ENCODE data around the gene TF.

Gene TF

DNA sequence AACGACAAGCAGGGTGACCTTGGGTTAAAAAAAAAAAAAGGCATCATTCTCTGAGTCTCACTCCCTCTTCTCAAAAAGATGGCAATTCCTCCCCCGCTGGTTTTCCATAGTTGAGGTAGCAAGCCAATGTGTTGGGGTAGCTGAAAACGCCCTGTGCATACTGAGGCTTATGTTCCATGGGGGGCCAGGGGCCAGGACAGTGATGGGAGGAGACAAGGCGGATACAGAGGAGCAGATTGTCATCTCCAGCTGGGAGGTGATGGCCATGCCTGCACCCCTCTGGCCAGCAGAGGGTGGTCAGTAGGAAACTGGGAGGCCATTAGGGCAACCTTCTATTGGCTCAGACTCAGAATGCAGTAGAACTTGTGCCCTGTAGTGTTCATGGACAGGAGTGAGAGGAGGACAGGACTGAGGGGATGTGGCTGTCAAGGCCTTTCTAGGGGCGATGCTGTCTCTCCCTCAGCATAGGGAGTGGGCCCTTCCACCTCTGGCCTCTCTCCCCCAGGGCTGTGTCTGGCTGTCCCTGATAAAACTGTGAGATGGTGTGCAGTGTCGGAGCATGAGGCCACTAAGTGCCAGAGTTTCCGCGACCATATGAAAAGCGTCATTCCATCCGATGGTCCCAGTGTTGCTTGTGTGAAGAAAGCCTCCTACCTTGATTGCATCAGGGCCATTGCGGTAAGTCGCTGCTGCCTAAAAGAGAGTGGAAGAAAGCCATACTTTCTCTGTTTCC is 1.9 kb downstream of the TF start:
- DNase-seq (ENCODE audit: low read depth) = no peak

DNA sequence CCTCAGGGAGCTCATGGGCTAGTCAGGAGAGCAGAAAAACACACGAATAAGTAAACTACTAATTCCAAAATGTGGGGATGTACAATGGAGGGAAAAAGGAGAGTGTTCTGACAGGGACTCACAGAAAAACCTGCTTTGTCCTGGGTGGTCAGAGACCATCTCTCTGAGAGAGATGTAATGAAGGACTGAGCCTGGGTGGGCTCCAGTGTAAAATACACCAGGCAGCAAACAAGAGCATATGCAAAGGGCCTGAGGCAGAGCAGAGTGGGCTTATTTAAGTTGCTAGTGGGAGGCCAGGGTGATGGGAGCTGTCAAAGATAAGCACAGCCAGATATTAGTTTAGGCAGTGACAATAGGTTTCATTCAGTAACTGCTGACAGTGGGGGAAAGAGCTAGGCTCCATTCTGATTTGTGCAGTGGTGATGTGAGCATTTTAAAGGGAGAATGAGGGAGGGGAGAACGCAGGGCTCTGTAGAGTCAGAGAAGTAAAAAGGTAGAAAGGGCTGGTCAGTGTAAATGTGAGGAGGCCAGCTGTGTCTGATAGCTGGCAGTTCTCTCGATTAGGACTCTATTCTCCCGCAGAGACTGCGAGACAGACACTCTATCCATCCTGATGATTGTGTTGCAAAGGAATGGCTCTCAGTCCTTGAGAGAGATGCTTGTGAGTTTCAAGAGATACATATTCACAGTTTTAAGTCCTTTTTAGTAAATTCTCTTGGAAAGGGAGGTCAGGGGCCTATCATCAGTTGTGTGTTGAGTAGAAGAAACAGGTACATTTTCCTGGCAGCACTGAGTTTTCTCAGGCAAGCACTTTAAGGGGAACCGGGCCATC is 3.5 kb downstream of the TF start:
- no peak for DNase-seq (ENCODE audit: low read depth)

DNA sequence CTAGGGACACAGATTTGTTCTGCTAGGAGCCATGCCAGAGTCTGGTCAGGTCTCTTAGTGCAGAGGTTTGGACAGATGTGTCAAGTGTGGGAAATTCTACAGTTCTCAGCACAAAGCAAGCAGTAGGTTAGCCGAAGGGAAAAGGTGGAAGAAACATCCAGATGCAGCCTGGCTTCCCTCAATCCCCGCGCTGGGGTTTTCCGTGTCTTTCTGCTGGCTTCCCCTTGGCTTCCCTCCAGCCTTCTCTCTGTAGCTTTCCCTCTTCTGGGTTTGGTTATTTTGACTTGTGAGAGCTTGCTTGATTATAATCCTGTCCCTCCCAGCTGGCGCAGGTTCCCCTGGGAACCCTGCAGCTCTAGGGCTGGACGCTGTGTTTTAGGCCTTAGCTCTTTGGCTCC is 4.1 kb downstream of the TF start:
- DNase-seq (ENCODE audit: low read depth) = no peak

DNA sequence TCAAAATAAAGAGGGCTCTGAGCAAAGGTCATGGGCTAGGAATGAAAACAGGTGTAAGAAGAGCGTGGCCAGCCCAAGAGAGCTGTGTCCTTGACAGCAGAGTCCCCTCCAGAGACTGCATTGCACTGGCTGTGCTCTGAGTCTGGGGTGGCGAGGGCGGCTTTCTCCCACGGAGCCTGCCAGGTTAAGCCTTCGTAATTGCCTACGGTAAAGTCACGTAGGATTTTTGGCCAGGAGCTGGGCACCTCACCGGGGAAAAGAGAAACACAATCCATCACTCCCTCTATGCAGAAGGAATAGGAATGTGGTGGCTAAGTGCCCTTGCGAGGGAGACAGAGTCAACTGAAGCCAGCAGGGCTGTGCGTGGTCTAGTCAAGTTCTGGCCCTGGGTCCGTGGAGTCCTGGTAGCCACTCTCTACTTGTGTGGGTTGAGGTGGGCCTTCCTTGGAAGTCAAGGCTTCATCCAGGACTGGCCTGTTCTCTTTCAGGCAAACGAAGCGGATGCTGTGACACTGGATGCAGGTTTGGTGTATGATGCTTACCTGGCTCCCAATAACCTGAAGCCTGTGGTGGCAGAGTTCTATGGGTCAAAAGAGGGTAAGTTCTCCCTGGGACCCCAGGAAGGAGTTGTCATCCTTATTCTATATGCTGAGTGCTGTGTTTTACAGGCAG is 7.0 kb downstream of the TF start:
- no peak for DNase-seq (ENCODE audit: low read depth)

DNA sequence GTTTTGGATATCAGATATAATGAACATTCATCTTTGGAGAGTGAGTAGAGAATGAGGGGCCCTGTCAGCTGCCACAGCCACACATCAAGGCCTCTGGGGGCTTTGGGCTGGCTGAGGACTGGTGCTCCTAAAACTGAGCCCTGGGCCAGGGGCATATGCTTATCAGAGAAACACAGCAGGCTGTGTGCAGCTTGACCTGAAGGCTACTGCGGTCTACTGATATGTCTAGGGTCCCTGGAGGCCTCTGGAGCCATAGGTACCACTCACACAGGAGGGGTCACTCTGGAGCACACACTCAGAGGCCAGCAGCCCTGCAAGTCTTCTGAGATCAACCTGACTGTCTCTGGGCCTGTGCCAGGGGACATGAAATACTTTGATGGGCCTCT is 7.6 kb downstream of the TF start:
- no peak for DNase-seq (ENCODE audit: low read depth)

DNA sequence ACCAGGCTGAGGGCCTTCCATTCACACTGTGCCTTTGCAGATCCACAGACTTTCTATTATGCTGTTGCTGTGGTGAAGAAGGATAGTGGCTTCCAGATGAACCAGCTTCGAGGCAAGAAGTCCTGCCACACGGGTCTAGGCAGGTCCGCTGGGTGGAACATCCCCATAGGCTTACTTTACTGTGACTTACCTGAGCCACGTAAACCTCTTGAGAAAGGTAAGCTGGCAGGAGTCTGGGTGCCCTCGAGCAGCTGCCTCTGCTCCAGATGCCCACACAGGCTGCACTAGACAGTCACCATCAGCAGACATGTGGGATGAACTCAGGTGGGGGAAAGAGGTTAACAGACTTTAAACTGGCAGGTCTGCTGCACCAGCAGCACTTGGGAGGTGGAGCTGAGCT is 8.3 kb downstream of the TF start:
- no peak for DNase-seq (ENCODE audit: low read depth)

DNA sequence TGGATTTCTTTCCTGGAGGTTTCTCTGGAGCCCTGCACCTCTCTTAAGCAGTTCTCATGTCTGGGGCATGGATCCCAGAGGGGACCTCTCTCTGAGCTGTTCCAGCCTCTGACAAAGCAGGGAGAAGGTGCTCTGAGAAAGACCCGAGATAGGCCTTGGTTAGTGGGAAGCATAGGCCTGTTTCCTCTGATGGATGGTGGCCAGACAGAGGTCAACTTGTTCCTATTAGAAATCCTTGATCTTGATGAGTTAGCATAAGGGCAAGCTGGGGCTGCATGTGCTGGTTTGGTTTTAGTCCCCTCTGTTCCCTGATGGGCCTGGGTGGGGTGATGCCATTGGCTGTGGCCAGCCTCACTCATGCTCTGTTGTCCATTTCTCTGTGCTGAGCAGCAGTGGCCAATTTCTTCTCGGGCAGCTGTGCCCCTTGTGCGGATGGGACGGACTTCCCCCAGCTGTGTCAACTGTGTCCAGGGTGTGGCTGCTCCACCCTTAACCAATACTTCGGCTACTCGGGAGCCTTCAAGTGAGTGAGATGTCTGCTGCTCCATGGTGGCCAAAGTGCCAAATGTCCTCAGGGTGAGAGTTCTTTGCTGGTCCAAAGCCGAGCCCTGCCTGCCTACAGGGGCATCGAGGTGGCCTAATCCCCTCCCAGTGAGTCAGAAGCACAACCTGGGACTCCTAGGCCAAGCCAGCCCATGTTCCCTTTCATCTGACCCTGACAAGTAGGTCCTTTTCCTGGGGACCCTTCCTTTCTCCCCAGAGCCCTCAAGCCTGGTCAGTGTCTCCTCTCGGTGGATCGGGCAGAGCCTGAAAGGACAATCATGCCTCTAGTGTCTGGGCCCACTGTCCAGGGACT is 9.0 kb downstream of the TF start:
- no peak for DNase-seq (ENCODE audit: low read depth)

DNA sequence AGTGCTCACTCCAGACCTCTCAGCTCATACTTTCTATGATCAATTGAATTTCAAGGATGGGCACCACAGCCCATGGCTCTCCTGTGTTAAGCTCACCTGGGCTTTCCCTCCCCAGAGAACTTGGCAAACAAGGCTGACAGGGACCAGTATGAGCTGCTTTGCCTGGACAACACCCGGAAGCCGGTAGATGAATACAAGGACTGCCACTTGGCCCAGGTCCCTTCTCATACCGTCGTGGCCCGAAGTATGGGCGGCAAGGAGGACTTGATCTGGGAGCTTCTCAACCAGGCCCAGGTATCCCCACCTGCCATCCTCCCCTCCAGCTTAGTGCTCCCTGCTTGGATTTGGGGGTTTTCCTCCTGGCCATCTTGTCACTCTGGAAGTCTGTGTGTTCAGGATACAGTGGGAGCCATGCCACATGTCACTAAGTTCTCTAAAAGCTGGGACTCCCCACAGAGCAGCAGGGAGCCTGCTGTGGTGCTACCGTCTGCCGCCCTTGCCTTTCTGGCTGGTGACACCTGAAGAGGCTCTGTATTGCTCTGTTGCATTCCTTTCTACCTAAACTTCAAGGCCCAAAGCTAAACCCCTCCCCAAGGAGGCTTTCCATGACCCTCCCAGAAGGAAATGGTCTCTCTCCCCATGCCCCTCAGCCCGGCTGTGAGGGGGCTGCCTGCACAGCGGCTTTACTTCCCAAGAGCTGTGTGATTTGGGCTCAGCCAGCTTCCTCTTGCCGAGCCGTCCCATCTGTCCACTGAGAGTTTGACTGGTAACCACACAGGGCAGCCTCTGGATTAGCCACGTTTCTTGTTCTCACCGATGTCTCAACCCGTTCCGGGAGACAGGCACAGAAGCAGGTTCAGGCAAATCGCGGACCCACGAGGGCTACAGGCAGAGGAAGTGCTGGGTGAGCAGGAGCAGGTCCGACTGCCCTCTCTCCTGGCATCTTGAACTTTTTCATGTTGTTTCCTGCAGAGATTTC is 10.8 kb downstream of the TF start:
- no peak for DNase-seq (ENCODE audit: low read depth)

DNA sequence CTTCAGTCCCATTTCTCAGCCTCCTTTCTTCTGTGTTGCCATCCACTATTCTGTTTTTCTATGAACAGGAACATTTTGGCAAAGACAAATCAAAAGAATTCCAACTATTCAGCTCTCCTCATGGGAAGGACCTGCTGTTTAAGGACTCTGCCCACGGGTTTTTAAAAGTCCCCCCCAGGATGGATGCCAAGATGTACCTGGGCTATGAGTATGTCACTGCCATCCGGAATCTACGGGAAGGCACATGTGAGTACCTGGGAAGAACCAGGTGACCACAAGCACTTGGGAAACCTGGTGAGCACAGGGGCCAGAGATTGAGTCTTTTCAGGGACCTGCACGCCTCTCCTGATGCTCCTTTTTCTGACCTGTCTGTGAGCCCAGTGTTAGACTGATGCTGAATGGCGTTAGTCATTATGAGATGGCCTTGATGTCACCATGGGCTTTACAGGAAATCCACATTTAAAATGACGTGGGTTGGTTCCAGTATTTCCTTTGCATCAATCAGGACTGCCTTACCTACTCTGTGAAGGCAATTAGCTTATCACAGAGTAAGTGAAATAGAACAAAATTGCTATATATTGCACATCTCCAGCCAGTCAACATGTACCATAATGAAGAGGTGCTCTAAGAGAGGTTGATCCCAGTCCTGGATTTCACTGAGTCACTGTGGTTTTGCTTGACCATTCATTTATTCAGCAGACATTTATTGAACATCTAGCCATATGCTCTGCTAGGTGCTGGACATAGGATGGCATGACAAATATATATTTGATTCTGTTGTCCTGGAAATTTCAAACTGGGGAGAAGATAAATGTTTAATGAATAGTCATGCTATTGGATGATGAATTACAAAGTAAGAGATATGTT is 11.7 kb downstream of the TF start:
- no peak for DNase-seq (ENCODE audit: low read depth)

DNA sequence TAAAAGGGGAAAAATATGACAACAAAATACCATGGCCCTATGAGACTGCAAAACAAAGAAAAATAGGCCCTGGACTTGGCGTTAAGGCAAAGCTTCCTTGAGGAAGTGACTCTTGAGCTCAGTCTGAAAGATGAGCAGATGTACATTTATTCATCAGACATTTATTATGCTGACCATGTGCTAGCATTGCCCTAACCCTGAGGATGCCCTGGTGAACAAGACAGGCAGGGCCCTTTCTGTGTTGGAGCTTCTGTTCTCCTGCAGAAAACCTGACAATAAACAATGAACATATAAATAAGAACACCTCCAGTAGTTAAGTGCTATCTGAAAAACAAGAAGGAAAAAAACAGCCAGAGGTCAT is 12.4 kb downstream of the TF start:
- DNase-seq (ENCODE audit: low read depth) = no peak

DNA sequence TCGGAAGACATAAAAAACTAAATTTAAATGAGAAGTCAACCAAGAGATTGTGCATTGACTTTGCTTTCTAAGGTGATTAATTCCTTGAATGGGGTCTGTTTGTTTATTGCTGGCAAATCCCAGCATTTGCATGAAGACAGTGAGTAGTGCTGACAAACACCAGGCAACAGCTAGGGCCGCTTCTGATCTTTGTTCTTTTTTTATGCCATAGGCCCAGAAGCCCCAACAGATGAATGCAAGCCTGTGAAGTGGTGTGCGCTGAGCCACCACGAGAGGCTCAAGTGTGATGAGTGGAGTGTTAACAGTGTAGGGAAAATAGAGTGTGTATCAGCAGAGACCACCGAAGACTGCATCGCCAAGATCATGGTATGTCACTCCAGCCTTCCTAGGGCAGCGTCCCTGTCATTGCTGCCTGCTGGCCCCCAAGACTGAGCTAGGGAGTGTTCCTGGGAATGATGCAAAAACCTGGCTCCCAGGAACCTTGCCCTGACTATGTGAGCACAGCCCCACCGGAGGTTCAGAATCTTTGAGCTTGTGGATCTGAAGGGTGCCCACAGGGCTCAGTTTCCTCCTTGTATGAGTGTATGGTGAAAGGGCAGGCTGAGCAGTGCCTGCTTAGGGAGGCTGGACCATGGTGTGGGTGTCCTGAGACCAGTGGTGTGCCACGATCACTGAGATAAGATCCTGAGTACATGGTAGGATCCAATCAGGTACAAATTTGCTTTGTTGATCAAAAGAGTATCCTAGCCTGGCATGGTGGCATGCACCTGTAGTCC is 13.0 kb downstream of the TF start:
- no peak for DNase-seq (ENCODE audit: low read depth)

DNA sequence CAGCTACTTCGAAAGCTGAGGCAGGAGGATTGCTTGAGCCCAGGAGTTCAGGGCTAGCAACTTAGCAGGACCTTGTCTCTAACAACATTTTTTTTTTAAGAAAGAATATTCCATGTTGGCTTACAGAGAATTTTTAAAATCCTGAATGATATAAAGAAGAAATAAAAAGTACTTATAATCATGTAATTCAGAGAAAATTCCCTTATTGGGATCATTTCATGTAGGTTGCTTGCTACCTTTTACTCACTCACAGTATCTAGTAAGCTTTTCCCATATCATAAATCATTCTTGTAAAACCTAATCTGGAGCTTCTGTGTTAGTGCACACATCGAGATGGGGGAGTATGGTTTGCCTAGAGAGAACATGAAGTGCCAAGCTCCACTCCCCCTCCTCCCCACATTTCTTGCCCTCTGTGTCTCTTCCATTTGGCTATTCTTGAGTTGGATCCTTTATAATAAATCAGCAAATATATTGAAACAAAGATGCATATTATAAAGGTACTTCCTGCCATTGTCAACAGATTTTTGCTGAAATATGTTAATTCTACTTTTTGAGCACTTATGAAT is 13.6 kb downstream of the TF start:
- no peak for DNase-seq (ENCODE audit: low read depth)

DNA sequence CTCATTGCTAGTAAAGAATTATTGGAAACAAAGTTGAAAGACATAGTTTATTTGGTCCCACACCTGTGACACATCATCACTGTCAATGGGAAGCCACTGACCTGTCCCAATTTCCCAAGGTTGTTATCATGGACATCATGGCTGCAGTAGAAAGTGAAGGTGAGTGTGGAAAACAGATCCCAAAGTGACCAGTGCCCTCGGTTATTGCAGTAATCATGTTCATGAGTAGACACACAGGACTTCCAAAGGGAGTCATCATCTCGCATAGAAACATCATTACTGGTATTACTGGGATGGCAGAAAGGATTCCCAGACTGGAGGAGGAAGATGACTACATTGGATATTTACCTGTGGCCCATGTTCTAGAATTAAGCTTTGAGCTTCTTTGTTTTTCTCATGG is 14.7 kb downstream of the TF start:
- DNase-seq (ENCODE audit: low read depth) = no peak

DNA sequence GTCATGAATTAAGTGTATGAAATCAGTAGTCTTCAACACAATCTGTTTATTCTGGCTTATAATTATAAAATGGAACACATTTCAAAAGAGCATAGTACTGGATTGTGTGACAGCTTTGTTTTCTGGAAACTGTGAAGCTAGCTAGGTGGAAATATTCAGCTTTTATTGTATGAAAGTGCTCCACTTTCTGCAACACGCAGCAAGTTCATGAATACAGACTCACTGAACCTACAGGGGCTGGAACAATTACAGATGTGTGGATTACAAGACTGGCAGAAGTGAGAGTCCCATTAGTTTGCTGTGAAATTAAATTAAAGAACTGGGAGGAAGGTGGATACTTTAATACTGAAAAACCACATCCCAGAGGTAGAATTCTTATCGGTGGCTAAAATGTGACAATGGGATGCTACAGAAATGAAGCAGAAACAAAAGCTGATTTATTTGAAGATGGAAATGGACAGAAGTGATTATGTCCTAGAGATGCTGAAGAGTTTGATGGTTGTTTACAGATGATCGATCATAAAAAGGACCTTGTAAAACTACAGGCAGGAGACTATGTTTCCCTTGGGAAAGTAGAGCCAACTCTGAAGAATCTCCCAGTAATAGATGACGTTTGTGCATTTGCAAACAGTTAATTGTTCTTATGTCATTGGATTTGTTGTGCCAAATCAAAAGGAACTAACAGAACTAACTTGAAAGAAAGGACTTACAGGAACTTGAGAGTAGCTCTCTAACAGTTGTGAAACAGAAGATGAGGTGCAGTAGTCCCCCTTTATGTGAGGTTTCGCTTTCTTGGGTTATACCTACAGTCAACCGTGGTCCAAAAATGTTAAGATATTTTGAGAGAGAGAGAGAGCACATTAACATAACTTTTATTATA is 15.7 kb downstream of the TF start:
- DNase-seq (ENCODE audit: low read depth) = no peak

DNA sequence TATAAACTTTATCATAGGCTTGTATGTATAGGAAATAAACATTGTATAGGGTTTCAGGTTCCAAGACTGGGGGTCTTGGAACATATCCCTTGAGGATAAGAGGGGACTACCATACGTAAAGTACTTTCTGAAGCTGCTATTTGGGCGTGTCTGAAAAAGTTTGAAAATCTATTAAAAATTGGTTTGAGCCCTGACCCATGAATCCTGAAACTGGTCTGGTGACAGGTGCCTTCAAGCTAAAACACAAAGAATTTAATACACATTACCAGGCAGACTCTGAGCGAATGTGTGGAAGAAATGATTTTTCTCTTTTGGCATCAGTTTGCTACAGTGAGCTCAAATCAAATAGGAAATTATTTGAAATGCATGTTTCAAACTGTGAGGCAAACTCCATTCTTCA is 16.3 kb downstream of the TF start:
- DNase-seq (ENCODE audit: low read depth) = no peak

DNA sequence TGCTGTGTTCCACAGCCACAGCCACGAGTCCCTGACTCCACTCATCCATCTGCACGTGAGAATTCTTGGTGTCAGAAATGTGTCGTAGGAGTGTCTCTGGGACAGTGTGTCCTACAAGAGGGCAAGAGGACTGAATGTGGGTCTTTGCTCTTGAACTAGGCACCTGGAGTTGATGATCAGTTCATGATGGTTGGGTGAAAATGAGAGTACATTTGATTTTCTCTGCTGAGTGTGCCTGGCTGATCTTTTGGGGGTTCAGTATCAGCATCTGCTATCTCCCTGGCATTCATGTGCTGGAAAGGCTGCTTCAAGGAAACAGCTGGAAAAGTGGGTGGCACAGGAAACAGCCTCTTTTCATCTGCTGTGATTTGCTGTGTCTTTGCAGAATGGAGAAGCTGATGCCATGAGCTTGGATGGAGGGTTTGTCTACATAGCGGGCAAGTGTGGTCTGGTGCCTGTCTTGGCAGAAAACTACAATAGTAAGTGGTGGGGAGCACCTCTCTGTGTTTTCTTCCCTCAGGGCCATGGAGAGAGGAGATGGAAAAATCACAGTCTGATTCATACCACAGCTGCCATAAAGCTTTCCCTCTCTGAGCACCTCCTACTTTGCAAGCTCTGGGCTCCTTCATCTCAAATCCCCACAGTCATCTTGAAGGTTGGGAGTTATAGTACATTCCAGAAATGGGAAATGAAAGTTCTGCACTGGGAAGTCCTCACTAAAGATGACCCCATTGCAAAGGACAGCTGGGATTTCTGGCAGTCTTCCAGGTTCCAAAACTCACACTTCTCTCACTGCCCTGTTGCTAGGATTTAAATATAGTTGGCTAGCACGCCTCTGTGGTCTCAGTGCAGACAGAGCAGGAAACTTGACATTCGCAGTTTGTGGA is 17.8 kb downstream of the TF start:
- no peak for DNase-seq (ENCODE audit: low read depth)

DNA sequence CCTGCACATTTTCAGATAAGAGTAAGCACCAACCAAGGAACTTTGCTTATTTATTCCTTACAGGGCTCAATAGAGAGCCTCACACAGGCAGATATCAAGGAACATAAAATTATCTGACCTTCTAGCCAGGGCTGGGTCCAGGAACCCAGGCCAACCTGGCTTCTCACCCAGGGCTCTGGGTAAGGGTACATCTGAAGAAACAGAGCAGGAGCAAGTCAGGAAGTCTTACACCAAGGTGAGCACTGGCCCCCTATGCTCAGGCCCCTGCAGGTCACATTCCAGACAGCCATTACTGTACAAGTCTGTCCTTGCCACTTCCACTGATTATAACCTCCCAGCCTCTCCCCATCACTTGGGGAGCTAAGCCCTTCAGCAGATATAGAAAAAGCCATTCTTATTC is 19.1 kb downstream of the TF start:
- no peak for DNase-seq (ENCODE audit: low read depth)

All from ELR (cell line).